Stimulated activated CD4-positive, alpha-beta T cell treated with anti-CD3 and anti-CD28 coated beads, TNF-alpha, amount 100 ng/mL, for 48 hours (primary cell): ENCODE data around the gene CHIC2.
"Not testable (repeated sequence)": the region's sequence is repeated elsewhere in the genome, so short reads cannot be mapped to it uniquely, and the experiment has no call there.

Source experiments
- DNase-seq, 3 donors: peaks; one replicate each; pipeline ENCODE4 v3.0.0-alpha.2; 2020; ENCODE audit warnings: low read depth in 3 of 3

Gene CHIC2

GRCh38 chr4:54061873-54062272, 2.5 kb downstream of the CHIC2 start:
- DNase-seq, result no peak

DNA sequence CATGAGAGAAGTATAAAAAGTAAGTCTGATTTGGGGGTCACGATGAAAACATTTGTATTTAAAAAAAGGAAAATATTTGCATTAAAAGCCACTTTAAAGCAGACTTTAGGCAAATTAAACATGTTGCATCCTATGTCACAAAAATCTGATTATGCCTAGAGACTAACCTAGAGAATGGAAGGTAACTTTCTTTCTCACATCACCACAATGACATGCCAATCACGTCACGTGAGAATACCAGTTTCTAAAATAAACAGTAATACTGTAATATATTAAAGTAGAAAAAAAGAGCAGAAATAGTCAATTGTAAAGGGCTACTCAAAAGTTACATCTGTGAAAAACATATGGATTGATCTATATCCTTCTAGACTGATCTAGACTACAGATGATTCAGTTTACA, 3.3 kb downstream of the CHIC2 start:
- DNase-seq, result no peak

GRCh38 chr4:54060116-54060515, 4.3 kb downstream of the CHIC2 start:
- no peak for DNase-seq

DNA sequence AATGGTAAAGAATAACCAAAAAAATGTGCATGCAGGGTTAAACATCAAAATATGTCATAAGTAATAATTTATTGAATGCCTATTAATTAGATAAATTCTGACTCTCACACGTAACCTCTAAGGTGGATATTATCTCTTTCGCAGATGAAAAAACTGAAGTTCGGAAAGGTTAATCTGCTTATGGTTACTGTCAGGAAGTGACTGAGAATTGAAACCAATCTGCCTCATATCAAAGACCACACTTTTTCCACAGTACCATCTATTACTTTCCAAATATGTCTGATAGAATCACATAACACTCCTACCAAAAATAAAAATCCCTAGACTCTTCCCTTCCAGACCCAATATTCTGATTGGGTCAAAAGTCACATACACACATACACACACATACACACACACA, 6.2 kb downstream of the CHIC2 start:
- DNase-seq, result no peak

DNA sequence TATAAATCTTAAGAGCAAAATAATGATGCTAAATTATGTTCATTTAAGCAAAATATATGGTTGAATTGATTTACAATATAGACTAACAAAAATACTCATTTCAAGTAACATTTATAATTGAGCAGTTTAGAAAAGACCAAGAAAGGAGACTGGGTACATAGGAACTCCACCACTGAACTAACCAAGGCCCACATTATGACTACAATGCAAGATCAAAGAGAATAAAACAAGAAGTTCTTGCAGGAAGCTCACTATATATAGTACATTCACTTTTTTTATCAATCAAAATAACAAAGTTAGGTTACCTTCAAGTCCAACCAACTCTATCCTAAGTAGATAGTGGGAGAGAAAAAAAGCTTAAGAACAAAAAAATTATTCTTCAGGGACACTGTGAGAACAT, 8.0 kb downstream of the CHIC2 start:
- no peak for DNase-seq

DNA sequence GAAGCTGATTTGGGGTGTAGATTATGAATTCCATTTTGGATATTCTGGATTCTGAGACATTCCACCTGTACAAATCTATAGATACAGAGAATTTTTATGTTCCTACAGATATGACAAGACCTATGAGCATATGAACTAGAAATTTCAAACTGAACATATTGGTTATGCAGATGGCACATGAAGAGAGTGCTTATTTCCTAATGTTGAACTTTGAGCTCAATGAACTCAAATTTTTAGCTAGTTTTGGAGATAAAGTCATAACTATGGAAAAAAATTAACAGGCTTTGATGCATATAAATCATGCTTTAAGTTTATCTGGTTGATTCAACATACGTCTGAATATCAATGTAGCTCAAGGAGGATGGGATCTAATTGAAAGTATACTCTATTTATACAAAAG, 8.9 kb downstream of the CHIC2 start:
- DNase-seq, result no peak

DNA sequence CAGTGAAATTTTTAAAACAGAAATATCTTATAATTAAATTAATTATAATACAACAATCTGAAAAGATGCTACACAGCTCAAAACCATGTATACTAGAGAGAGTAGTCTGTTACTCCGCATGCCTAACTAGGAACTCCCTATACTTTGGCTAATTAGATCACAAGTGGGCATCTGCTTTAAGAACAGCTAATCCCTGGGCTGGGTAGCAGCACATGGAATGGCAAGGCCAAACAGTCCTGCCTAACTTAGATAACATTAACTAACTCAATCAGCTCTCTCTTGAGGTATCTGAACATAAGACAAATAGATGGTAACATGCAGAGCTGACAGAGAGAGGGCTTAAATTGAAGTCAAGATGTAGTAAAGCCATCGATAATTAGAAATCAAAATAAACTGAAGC, 9.9 kb downstream of the CHIC2 start:
- no peak for DNase-seq

- not testable (repeated sequence) for DNase-seq
These were observed 11.1 kb downstream of the CHIC2 start for GRCh38 chr4:54053322-54053721.

GRCh38 chr4:54050214-54050904, 14.0 kb downstream of the CHIC2 start:
- DNase-seq, result no peak

DNA sequence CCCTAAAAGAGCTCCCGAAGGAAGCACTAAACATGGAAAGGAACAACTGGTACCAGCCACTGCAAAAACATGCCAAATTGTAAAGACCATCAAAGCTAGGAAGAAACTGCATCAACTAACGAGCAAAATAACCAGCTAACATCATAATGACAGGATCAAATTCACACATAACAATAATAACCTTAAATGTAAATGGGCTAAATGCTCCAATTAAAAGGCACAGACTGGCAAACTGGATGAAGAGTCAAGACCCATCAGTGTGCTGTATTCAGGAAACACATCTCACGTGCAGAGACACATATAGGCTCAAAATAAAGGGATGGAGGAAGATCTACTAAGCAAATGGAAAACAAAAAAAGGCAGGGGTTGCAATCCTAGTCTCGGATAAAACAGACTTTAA, 20.8 kb downstream of the CHIC2 start:
- DNase-seq, result not testable (repeated sequence)

DNA sequence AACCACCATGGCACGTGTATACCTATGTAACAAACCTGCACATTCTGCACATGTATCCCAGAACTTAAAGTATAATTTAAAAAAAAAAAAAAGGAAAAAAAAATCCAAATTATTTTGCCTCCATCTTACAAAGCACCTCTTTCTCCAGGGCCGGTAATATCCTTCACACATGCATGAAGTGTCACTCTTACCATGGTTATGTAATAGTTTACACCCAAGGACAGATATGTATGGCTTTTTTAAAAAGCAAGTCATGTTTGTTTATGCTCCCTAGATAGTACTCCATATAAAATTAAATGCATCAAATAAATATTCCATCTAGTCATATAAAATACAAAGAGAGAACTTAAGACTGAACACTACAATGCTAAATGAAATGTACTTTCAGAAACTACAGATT, 22.5 kb downstream of the CHIC2 start:
- no peak for DNase-seq

- no peak for DNase-seq
These were observed 23.3 kb downstream of the CHIC2 start for GRCh38 chr4:54041100-54041499.

DNA sequence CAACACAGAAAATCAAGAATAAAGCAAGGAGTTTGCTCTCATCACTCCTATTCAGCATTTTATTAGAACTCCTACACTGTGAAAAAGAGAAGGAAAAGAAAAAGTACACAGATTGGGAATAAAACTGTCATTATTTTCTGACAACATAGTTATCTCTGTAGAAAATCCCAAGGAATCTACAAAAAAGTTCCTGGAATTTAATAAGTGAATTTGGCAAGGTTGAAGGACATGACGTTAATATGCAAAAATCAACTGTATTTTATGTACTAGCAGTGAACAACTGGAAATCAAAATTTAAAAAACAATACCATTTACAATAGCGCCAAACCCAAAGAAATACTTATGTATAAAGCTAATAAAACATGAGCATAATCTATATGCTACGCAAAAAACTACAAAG, 26.3 kb downstream of the CHIC2 start:
- DNase-seq, result no peak

DNA sequence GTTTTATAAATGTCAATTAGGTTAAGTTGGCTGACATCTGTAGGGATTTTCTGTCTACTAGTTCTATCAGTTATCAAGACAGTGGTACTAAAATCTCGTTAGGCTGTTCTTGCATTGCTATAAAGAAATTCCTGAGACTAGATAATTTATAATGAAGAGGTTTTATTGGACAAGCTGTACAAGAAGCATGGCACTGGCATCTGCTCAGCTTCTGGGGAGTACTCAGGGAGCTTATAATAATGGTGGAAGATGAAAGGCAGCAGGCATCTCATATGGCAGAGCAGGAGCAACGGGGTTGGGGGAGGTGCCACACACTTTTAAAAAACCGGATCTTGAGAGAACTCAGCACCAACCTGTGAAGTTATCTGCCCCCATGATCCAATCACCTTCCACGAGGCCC, 28.2 kb downstream of the CHIC2 start:
- no peak for DNase-seq

- DNase-seq, result no peak
These were observed 31.8 kb downstream of the CHIC2 start for GRCh38 chr4:54032558-54033135.

DNA sequence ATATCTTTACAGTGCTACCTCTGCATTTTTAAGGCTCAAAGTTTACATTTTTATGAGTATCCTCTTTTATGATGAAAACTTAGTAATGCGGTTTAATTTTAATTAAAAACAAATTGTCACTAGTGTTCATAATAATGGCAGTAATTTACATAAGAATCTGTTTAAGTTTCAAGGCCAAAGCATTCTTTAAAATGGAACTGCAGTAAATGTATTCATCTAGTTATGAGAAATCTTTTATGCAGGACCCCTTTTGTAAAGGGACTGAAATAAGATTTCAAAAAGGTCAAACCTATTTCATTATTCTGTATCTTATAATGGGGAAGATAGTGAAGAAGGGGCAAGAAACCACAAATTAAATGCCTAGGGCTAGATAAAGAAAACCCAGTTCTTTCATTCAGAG, 37.1 kb downstream of the CHIC2 start:
- no peak for DNase-seq

DNA sequence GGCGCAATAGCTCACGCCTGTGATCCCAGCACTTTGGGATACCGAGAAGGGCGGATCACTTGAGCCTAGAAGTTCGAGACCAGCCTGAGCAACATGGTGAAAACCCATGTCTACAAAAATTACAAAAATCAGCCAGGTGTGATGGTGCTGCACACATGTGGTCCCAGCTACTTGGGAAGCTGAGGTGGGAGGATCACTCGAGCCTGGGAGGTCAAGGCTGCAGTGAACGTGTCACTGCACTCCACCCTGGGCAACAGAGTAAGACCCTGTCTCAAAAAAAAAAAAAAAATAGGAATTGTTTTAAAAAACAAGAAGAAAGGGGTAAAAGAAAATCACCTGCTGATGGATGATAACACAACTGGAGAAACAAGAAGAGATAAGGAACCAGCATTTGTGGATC, 38.8 kb downstream of the CHIC2 start:
- DNase-seq, result no peak

- not testable (repeated sequence) for DNase-seq
These were observed 41.4 kb downstream of the CHIC2 start for GRCh38 chr4:54023019-54023418.

DNA sequence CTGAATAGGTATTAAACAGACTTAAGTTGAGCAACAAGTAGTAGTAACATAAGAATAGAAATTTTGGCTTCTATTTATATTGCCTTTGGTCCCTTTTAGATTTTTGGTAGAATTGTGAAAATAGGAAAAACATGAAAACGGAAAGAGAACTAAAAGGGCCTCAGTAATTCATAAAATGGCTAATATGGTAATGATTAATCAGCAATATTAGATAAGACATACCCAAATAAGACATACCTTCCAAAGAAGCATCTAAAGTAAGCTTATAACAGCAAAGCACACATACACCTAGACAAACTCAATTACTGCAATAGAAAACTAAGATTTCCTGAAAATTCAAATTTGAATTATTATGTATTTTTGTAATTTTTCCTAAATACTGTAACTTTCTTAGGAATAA, 46.4 kb downstream of the CHIC2 start:
- DNase-seq, result no peak

DNA sequence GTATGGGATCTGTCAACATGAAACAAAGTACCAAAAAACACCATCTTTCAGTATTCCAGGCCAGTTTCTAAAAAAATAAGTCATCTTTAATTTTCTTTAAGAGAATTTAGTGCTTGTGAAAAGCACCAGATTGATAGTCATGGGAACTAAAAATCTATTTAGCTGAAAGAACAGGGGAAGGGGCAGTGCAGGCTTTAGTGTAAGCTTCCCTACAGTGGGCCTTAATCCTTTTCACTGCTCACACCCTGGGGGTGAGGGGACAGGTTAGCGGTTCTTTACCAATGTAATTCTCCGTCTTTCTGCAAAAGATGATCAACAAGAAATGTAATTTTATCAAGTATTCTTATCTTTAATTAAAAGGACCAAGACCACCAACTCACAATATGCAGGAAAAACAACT, 47.1 kb downstream of the CHIC2 start:
- DNase-seq, result no peak

- no peak for DNase-seq
These were observed 47.9 kb downstream of the CHIC2 start for GRCh38 chr4:54016504-54016903.

GRCh38 chr4:54015423-54016030, 48.9 kb downstream of the CHIC2 start:
- no peak for DNase-seq

- DNase-seq, result no peak
These were observed 49.7 kb downstream of the CHIC2 start for GRCh38 chr4:54014666-54015160.
